Ishikawa (cell line): ENCODE data around the gene ARIH1.

Experiments used
- CEBPB ChIP-seq: IDR thresholded peaks from 2 replicates; pipeline ENCODE4 v1.6.1; 2012
- CREB1 ChIP-seq: IDR thresholded peaks from 2 replicates; pipeline ENCODE4 v1.6.1; 2012; ENCODE audit warnings: low read depth
- EGR1 ChIP-seq: IDR thresholded peaks from 2 replicates; pipeline ENCODE4 v1.6.1; 2012
- EP300 ChIP-seq: IDR thresholded peaks from 2 replicates; pipeline ENCODE4 v1.6.1; 2012; ENCODE audit warnings: borderline replicate concordance
- NFIC ChIP-seq: IDR thresholded peaks from 2 replicates; pipeline ENCODE4 v1.6.1; 2012
- TCF12 ChIP-seq: IDR thresholded peaks from 2 replicates; pipeline ENCODE4 v1.6.1; 2012; ENCODE audit warnings: low read depth
- YY1 ChIP-seq: IDR thresholded peaks from 2 replicates; pipeline ENCODE4 v1.6.1; 2012; ENCODE audit warnings: low read depth
- TF ChIP-seq, protein P1 (sequence below): IDR thresholded peaks from 2 replicates; pipeline ENCODE4 v1.6.1; 2012; ENCODE audit warnings: low read depth, mild to moderate bottlenecking
- TF ChIP-seq, protein P2 (sequence below): IDR thresholded peaks from 2 replicates; pipeline ENCODE4 v1.6.1; 2012
- TF ChIP-seq, protein P3 (sequence below): IDR thresholded peaks from 2 replicates; pipeline ENCODE4 v1.6.1; 2012

DNA sequence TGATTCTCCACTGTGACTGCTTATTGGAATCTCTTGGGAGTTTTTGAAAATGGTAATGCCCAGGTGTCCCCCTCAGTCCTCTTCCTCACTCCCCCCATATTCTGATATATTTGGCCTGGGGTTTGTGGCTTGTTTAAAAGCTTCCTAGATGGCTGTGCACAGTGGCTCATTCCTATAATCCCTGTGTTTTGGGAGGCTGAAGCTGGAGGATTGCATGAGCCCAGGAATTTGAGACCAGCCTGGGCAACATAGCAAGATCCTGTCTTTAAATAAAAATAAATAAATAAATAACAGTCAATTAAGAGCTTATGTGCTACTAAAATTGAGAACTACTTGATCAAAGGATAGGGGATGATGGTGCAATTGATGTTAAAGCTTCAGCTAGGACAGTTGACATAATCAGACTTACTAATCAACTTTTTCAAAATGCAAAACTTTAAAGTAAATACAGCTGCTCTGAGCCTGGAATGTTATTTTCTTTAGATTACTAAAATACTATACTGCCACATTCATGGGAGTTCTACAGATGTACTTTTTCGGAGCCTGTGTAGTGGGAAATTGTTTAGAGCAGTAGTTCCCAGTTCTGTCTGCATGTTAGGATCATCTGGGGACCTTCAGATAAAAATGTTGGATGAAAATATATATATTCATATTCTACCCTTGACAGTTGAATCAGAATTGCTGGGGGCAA lies 33.4 kb downstream of the ARIH1 start:
- TF ChIP-seq TCF12 (no peak), CREB1 (no peak), NFIC (no peak), EP300 (no peak), EGR1 (no peak), YY1 (no peak), CEBPB (no peak)
- TF ChIP-seq, protein P1, sequence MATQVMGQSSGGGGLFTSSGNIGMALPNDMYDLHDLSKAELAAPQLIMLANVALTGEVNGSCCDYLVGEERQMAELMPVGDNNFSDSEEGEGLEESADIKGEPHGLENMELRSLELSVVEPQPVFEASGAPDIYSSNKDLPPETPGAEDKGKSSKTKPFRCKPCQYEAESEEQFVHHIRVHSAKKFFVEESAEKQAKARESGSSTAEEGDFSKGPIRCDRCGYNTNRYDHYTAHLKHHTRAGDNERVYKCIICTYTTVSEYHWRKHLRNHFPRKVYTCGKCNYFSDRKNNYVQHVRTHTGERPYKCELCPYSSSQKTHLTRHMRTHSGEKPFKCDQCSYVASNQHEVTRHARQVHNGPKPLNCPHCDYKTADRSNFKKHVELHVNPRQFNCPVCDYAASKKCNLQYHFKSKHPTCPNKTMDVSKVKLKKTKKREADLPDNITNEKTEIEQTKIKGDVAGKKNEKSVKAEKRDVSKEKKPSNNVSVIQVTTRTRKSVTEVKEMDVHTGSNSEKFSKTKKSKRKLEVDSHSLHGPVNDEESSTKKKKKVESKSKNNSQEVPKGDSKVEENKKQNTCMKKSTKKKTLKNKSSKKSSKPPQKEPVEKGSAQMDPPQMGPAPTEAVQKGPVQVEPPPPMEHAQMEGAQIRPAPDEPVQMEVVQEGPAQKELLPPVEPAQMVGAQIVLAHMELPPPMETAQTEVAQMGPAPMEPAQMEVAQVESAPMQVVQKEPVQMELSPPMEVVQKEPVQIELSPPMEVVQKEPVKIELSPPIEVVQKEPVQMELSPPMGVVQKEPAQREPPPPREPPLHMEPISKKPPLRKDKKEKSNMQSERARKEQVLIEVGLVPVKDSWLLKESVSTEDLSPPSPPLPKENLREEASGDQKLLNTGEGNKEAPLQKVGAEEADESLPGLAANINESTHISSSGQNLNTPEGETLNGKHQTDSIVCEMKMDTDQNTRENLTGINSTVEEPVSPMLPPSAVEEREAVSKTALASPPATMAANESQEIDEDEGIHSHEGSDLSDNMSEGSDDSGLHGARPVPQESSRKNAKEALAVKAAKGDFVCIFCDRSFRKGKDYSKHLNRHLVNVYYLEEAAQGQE = no peak
- TF ChIP-seq, protein P2, sequence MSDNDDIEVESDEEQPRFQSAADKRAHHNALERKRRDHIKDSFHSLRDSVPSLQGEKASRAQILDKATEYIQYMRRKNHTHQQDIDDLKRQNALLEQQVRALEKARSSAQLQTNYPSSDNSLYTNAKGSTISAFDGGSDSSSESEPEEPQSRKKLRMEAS = no peak
- TF ChIP-seq, protein P3, sequence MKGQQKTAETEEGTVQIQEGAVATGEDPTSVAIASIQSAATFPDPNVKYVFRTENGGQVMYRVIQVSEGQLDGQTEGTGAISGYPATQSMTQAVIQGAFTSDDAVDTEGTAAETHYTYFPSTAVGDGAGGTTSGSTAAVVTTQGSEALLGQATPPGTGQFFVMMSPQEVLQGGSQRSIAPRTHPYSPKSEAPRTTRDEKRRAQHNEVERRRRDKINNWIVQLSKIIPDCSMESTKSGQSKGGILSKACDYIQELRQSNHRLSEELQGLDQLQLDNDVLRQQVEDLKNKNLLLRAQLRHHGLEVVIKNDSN = no peak
